Liver (tissue), 9 donors: ENCODE data around the gene SLC6A3. TPM values are rescaled to one million over a fixed set of nuclear protein-coding genes. Genes with fewer than 3 reads are reported as not detected.
"Not testable (repeated sequence)": the region's sequence is repeated elsewhere in the genome, so short reads cannot be mapped to it uniquely, and the experiment has no call there.

ENCODE experiments used
- DNase-seq: peaks from one replicate; pipeline ENCODE4 v3.0.0-alpha.2; 2017; ENCODE audit warnings: low spot score
- H3K27ac ChIP-seq, 2 donors: one replicate each; pipeline ENCODE4 v1.7.0; 2013; ENCODE audit warnings: inconsistent platforms in 2 of 2, low read length in 2 of 2, control low read depth in 1 of 2, low read depth in 1 of 2, mild to moderate bottlenecking in 1 of 2
- H3K27me3 ChIP-seq, 4 donors: one replicate each; pipeline versions ENCODE4 v1.6.1 to v1.7.0; 2013; ENCODE audit warnings: low read length in 3 of 4, inconsistent platforms in 1 of 4, mild to moderate bottlenecking in 1 of 4, moderate library complexity in 1 of 4; ENCODE audit not compliant: control insufficient read depth in 4 of 4, insufficient read depth in 4 of 4
- H3K36me3 ChIP-seq, 4 donors: one replicate each; pipeline versions ENCODE4 v1.6.1 to v1.7.0; 2013; ENCODE audit warnings: low read length in 3 of 4, mild to moderate bottlenecking in 3 of 4, low read depth in 1 of 4, moderate library complexity in 1 of 4; ENCODE audit not compliant: control insufficient read depth in 4 of 4, insufficient read depth in 3 of 4
- H3K4me1 ChIP-seq, 4 donors: one replicate each; pipeline versions ENCODE4 v1.6.1 to v1.7.0; 2013; ENCODE audit warnings: low read length in 3 of 4, mild to moderate bottlenecking in 3 of 4, moderate library complexity in 1 of 4; ENCODE audit not compliant: control insufficient read depth in 4 of 4, insufficient read depth in 4 of 4
- H3K4me3 ChIP-seq, 3 donors: one replicate each; pipeline versions ENCODE4 v1.6.1 to v1.7.0; 2013; ENCODE audit warnings: low read length in 3 of 3, control low read depth in 1 of 3, low read depth in 1 of 3, mild to moderate bottlenecking in 1 of 3
- H3K9ac ChIP-seq, 2 donors: one replicate each; pipeline ENCODE4 v1.7.0; 2013; ENCODE audit warnings: low read length in 2 of 2, mild to moderate bottlenecking in 2 of 2, moderate library complexity in 2 of 2, control low read depth in 1 of 2, low read depth in 1 of 2
- H3K9me3 ChIP-seq, 4 donors: one replicate each; pipeline versions ENCODE4 v1.6.1 to v1.7.0; 2013; ENCODE audit warnings: low read length in 3 of 4; ENCODE audit not compliant: control insufficient read depth in 4 of 4
- ATF3 ChIP-seq: IDR thresholded peaks from 2 replicates; pipeline ENCODE4 v1.6.1; 2016; ENCODE audit warnings: antibody characterized with exemption
- CTCF ChIP-seq: fragments of 150-350 bp; IDR thresholded peaks from 2 replicates; pipeline ENCODE4 v1.5.1; 2017; ENCODE audit warnings: improper control_type of control experiment, low read depth, low read length; ENCODE audit not compliant: missing input control
- EGR1 ChIP-seq, 2 donors: IDR thresholded peaks; 2 replicates each; pipeline ENCODE4 v1.6.1; 2016 to 2018; ENCODE audit warnings: antibody characterized with exemption in 2 of 2, low read depth in 2 of 2
- FOXA1 ChIP-seq: IDR thresholded peaks from 2 replicates; pipeline ENCODE4 v1.6.1; 2016; ENCODE audit warnings: antibody characterized with exemption
- FOXA2 ChIP-seq: IDR thresholded peaks from 2 replicates; pipeline ENCODE4 v1.6.1; 2016; ENCODE audit warnings: antibody characterized with exemption
- GABPA ChIP-seq, 2 donors: IDR thresholded peaks in 1 of 2; conservative IDR thresholded peaks in 1 of 2; 2 replicates each; pipeline ENCODE4 v1.6.1; 2016; ENCODE audit warnings: antibody characterized with exemption in 2 of 2, mild to moderate bottlenecking in 1 of 2, moderate library complexity in 1 of 2
- HNF4A ChIP-seq, 2 donors: conservative IDR thresholded peaks; 2 replicates each; pipeline ENCODE4 v1.6.1; 2016; ENCODE audit warnings: antibody characterized with exemption in 2 of 2, mild to moderate bottlenecking in 2 of 2
- HNF4G ChIP-seq: IDR thresholded peaks from 2 replicates; pipeline ENCODE4 v1.6.1; 2016; ENCODE audit warnings: antibody characterized with exemption
- JUND ChIP-seq, 2 donors: IDR thresholded peaks; 2 replicates each; pipeline ENCODE4 v1.6.1; 2016; ENCODE audit warnings: antibody characterized with exemption in 2 of 2
- MAX ChIP-seq: IDR thresholded peaks from 2 replicates; pipeline ENCODE4 v1.6.1; 2016; ENCODE audit warnings: antibody characterized with exemption
- NR2F2 ChIP-seq: IDR thresholded peaks from 2 replicates; pipeline ENCODE4 v1.6.1; 2016; ENCODE audit warnings: antibody characterized with exemption
- RAD21 ChIP-seq, 2 donors: IDR thresholded peaks; 2 replicates each; pipeline ENCODE4 v1.6.1; 2016; ENCODE audit warnings: antibody characterized with exemption in 2 of 2, mild to moderate bottlenecking in 2 of 2
- REST ChIP-seq: IDR thresholded peaks from 2 replicates; pipeline ENCODE4 v1.6.1; 2016; ENCODE audit warnings: antibody characterized with exemption, mild to moderate bottlenecking
- RXRA ChIP-seq, 2 donors: IDR thresholded peaks; 2 replicates each; pipeline ENCODE4 v1.6.1; 2017 to 2018; ENCODE audit warnings: antibody characterized with exemption in 2 of 2, mild to moderate bottlenecking in 1 of 2
- SP1 ChIP-seq: IDR thresholded peaks from 2 replicates; pipeline ENCODE4 v1.6.1; 2018; ENCODE audit warnings: antibody characterized with exemption, mild to moderate bottlenecking
- TAF1 ChIP-seq: conservative IDR thresholded peaks from 2 replicates; pipeline ENCODE4 v1.6.1; 2016; ENCODE audit warnings: antibody characterized with exemption, mild to moderate bottlenecking
- YY1 ChIP-seq: IDR thresholded peaks from 2 replicates; pipeline ENCODE4 v1.6.1; 2016; ENCODE audit warnings: antibody characterized with exemption, mild to moderate bottlenecking
- ZBTB33 ChIP-seq: IDR thresholded peaks from 2 replicates; pipeline ENCODE4 v1.6.1; 2016; ENCODE audit warnings: antibody characterized with exemption
- WGBS: extraction: QIAGEN DNeasy Blood & Tissue Kit; methylation state at CpG from one replicate; pipeline ENCODE4 v1.1.7; 2013; 5-methylcytosine and 5-hydroxymethylcytosine counted together
- polyA plus RNA-seq, 2 donors: library from polyadenylated mRNA; stranded (reverse) in 1 of 2; unstranded in 1 of 2; fragments of 200-250 nt in 1 of 2; fragments of >200 nt in 1 of 2; fragmentation: Nextera tagmentation in 1 of 2; extraction: Ambion mirVana in 1 of 2; gene quantifications; one replicate each; pipeline versions ENCODE4 v1.2.1 to v1.2.3, GENCODE V29; 2013 to 2015
- total RNA-seq, 2 donors: library from RNA; depleted of rRNA; stranded (reverse); fragments of >200 nt; gene quantifications; one replicate each; pipeline ENCODE4 v1.2.3, GENCODE V29; 2014
- donor health status: healthy.
- donor health status: healthy.
- donor health status: healthy.
- donor health status: healthy.
- donor health status: healthy.

SLC6A3 gene
- total and polyA plus RNA-seq, 4 donors = not detected

GRCh38 chr5:1360861-1361260, 84.4 kb downstream of the SLC6A3 start:
- H3K4me1 ChIP-seq = no peaks in the 10 kb centered on the region
- 64% methylated on average over 4 of the region's 4 CpGs for WGBS
- H3K4me3 ChIP-seq = no peak overlapping the region
- no peak overlapping the region for H3K9ac ChIP-seq
- H3K9me3 ChIP-seq = no peaks in the 10 kb centered on the region
- no peaks in the 10 kb centered on the region for H3K36me3 ChIP-seq
- no peak for DNase-seq
- no peak overlapping the region for H3K27ac ChIP-seq
- TF ChIP-seq YY1 (no peak), JUND (IDR thresholded peaks at IDR 0.05) (no peak), EGR1 (IDR thresholded peaks at IDR 0.05; ENCODE audit: low read depth in 2 of 2) (no peak), FOXA1 (no peak), CTCF (no peak), RXRA (IDR thresholded peaks at IDR 0.05) (no peak), ZBTB33 (no peak), GABPA (IDR thresholded peaks at IDR 0.05 in 1 of 2, conservative IDR thresholded peaks at IDR 0.05 in 1 of 2) (no peak), FOXA2 (no peak), NR2F2 (no peak), HNF4A (conservative IDR thresholded peaks at IDR 0.05) (no peak), RAD21 (IDR thresholded peaks at IDR 0.05) (no peak), ATF3 (no peak), TAF1 (no peak), REST (no peak), SP1 (no peak), HNF4G (no peak), MAX (no peak)
- H3K27me3 ChIP-seq = peaks cover 0 to 6% (median 3%) of the 10 kb centered on the region in 4 donors

- not testable (repeated sequence) for H3K27me3 ChIP-seq, H3K4me1 ChIP-seq, DNase-seq, H3K4me3 ChIP-seq, H3K9ac ChIP-seq, H3K9me3 ChIP-seq, H3K27ac ChIP-seq, H3K36me3 ChIP-seq
- WGBS = 83% methylated on average over 7 of the region's 7 CpGs
Observed at GRCh38 chr5:1360367-1360766, 84.9 kb downstream of the SLC6A3 start.
